Trophoblast cell (in vitro differentiated cells and primary cell): Measurements from ENCODE around the gene SIAH3.

ENCODE experiments used
- DNase-seq, 2 donors: peaks; one replicate each; pipeline ENCODE4 v3.0.0-alpha.2; 2016
- H2AFZ ChIP-seq: 2 replicates; pipeline ENCODE4 v1.6.1; 2013; ENCODE audit warnings: low read length, moderate library complexity, mild to moderate bottlenecking; ENCODE audit not compliant: insufficient read depth, poor library complexity
- H2AK5ac ChIP-seq: 2 replicates; pipeline ENCODE4 v1.6.1; 2013; ENCODE audit warnings: mild to moderate bottlenecking, low read length
- H2BK120ac ChIP-seq: 2 replicates; pipeline ENCODE4 v1.6.1; 2013; ENCODE audit warnings: low read length, mild to moderate bottlenecking, moderate library complexity; ENCODE audit not compliant: insufficient read depth, poor library complexity
- H2BK12ac ChIP-seq: 2 replicates; pipeline ENCODE4 v1.6.1; 2013; ENCODE audit warnings: mild to moderate bottlenecking, low read length, moderate library complexity
- H2BK5ac ChIP-seq: 2 replicates; pipeline ENCODE4 v1.6.1; 2013; ENCODE audit warnings: low read length, low read depth, moderate library complexity, mild to moderate bottlenecking; ENCODE audit not compliant: poor library complexity
- H3K14ac ChIP-seq: 2 replicates; pipeline ENCODE4 v1.6.1; 2013; ENCODE audit warnings: mild to moderate bottlenecking, low read length
- H3K18ac ChIP-seq: 2 replicates; pipeline ENCODE4 v1.6.1; 2013; ENCODE audit warnings: mild to moderate bottlenecking, low read length
- H3K23ac ChIP-seq: 2 replicates; pipeline ENCODE4 v1.6.1; 2013; ENCODE audit warnings: low read length
- H3K27ac ChIP-seq: 2 replicates; pipeline ENCODE4 v1.5.1; 2013; ENCODE audit warnings: low read depth, mild to moderate bottlenecking, inconsistent platforms, low read length, moderate library complexity
- H3K27me3 ChIP-seq: 2 replicates; pipeline ENCODE4 v1.6.1; 2013; ENCODE audit warnings: inconsistent platforms, mild to moderate bottlenecking, low read length, moderate library complexity; ENCODE audit not compliant: insufficient read depth
- H3K36me3 ChIP-seq, 2 experiments: 1 replicate in 1 of 2; 2 replicates in 1 of 2; pipeline ENCODE4 v1.6.1; 2013; ENCODE audit warnings: low read length in 2 of 2, mild to moderate bottlenecking in 2 of 2, moderate library complexity in 1 of 2; ENCODE audit not compliant: insufficient read depth in 2 of 2, control insufficient read depth in 1 of 2
- H3K4ac ChIP-seq: 2 replicates; pipeline ENCODE4 v1.6.1; 2013; ENCODE audit warnings: low read depth, mild to moderate bottlenecking, low read length, moderate library complexity
- H3K4me1 ChIP-seq, 2 experiments: 1 replicate in 1 of 2; 2 replicates in 1 of 2; pipeline ENCODE4 v1.6.1; 2013; ENCODE audit warnings: low read length in 2 of 2, mild to moderate bottlenecking in 2 of 2, moderate library complexity in 1 of 2; ENCODE audit not compliant: insufficient read depth in 2 of 2, control insufficient read depth in 1 of 2
- H3K4me2 ChIP-seq: 2 replicates; pipeline ENCODE4 v1.6.1; 2013; ENCODE audit warnings: inconsistent platforms, mild to moderate bottlenecking, low read length, moderate library complexity
- H3K4me3 ChIP-seq: 2 replicates; pipeline ENCODE4 v1.5.1; 2013; ENCODE audit warnings: mild to moderate bottlenecking, low read depth, low read length, inconsistent platforms
- H3K79me1 ChIP-seq: one replicate; pipeline ENCODE4 v1.6.1; 2013; ENCODE audit warnings: low read length
- H3K79me2 ChIP-seq: 2 replicates; pipeline ENCODE4 v1.6.1; 2013; ENCODE audit warnings: low read length, mild to moderate bottlenecking; ENCODE audit not compliant: control insufficient read depth, insufficient read depth, poor library complexity
- H3K9ac ChIP-seq: 2 replicates; pipeline ENCODE4 v1.6.1; 2013; ENCODE audit warnings: mild to moderate bottlenecking, low read length
- H3K9me3 ChIP-seq: 2 replicates; pipeline ENCODE4 v1.6.1; 2013; ENCODE audit warnings: low read depth, mild to moderate bottlenecking, control low read depth, inconsistent platforms, low read length; ENCODE audit not compliant: insufficient read depth
- H4K12ac ChIP-seq: 2 replicates; pipeline ENCODE4 v1.6.1; 2013; ENCODE audit warnings: low read depth, mild to moderate bottlenecking, low read length, moderate library complexity
- H4K8ac ChIP-seq: 2 replicates; pipeline ENCODE4 v1.6.1; 2013; ENCODE audit warnings: low read depth, mild to moderate bottlenecking, low read length, moderate library complexity
- H4K91ac ChIP-seq: one replicate; pipeline ENCODE4 v1.6.1; 2013; ENCODE audit warnings: low read depth, mild to moderate bottlenecking, low read length, moderate library complexity
- WGBS: extraction: QIAGEN DNeasy Blood & Tissue Kit; methylation state at CpG from one replicate; pipeline ENCODE4 v1.1.7; 2013; ENCODE audit warnings: missing lambda C conversion rate; ENCODE audit not compliant: insufficient read length, insufficient coverage; ENCODE audit errors: extremely low coverage; 5-methylcytosine and 5-hydroxymethylcytosine counted together

The SIAH3 gene

DNA sequence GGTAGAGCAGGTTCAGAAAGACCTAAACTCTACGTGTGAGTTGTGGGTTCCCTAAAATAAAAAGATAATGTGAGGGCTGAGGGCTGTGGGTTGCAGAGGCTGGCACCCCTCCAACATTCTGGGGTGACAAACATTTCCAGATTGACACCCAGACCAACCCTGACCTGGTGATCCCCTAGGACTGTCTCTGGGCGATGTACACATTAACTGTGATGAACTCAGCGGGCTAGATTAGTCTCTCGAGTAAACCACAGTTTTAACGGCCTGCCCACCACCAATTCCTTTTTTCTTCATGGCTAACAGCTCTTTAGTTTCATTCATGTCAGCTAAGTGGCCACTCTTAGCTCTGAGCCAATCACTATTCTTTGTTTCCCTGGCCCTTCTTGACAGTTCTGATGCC is 24.8 kb downstream of the SIAH3 start:
- Histone ChIP-seq H4K91ac (no peak overlapping the region), H3K23ac (no peak overlapping the region), H3K9ac (no peak overlapping the region), H2AFZ (no peak overlapping the region), H3K27ac (no peak overlapping the region), H3K79me1 (no peaks in the 10 kb centered on the region), H3K14ac (no peak overlapping the region), H3K79me2 (no peaks in the 10 kb centered on the region), H3K18ac (no peak overlapping the region), H3K9me3 (no peaks in the 10 kb centered on the region), H3K27me3 (no peaks in the 10 kb centered on the region), H4K8ac (no peak overlapping the region), H2AK5ac (no peak overlapping the region), H3K4me2 (no peak overlapping the region), H3K4ac (no peak overlapping the region), H4K12ac (no peak overlapping the region), H3K4me1 (no peaks in the 10 kb centered on the region), H3K36me3 (no peaks in the 10 kb centered on the region), H2BK5ac (no peak overlapping the region), H2BK120ac (no peak overlapping the region), H3K4me3 (no peak overlapping the region), H2BK12ac (no peak overlapping the region)
- DNase-seq: no peak
- no CpG with 5 or more reads among the region's 5 CpGs for WGBS

GRCh38 chr13:45825387-45825650 is 26.2 kb downstream of the SIAH3 start:
- Histone ChIP-seq H3K79me1 (no peaks in the 10 kb centered on the region), H2BK5ac (no peak overlapping the region), H3K4me1 (no peaks in the 10 kb centered on the region), H3K4ac (no peak overlapping the region), H4K8ac (no peak overlapping the region), H2BK12ac (no peak overlapping the region), H3K18ac (no peak overlapping the region), H2AFZ (no peak overlapping the region), H4K91ac (no peak overlapping the region), H3K36me3 (no peaks in the 10 kb centered on the region), H3K9ac (no peak overlapping the region), H3K27ac (no peak overlapping the region), H3K4me2 (no peak overlapping the region), H3K27me3 (no peaks in the 10 kb centered on the region), H2AK5ac (no peak overlapping the region), H3K79me2 (no peaks in the 10 kb centered on the region), H3K23ac (no peak overlapping the region), H3K4me3 (no peak overlapping the region), H3K14ac (no peak overlapping the region), H2BK120ac (no peak overlapping the region), H3K9me3 (no peaks in the 10 kb centered on the region), H4K12ac (no peak overlapping the region)
- DNase-seq: no peak
- no CpG with 5 or more reads among the region's 4 CpGs for WGBS

- no peak overlapping the region for H2AFZ ChIP-seq
- H3K27me3 ChIP-seq: no peaks in the 10 kb centered on the region
- H3K36me3 ChIP-seq: no peaks in the 10 kb centered on the region
Measured at GRCh38 chr13:45823583-45823982, 28.0 kb downstream of the SIAH3 start.

DNA sequence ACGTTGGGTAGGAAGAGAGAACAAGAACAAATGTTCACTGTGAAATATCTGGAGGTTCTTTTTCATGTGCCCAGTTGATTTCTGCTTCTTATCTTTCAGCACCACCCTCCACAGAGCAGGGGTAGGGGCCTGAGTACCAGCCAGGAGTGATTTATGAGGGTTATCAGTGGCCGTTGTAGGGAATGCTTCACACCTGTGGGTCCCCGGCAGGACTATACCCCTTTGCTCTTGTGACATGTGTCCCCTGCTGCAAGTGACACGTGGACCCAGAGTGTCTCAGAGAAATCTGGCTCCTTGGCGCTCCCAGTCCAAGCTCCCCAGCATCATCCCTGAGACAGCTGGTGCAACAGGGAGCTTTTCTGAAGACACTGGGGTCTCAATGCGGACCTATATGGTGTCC is 29.7 kb downstream of the SIAH3 start:
- Histone ChIP-seq H4K12ac (no peak overlapping the region), H4K91ac (no peak overlapping the region), H2AFZ (no peak overlapping the region), H3K4me3 (no peak overlapping the region), H3K14ac (no peak overlapping the region), H2BK120ac (no peak overlapping the region), H3K27me3 (no peaks in the 10 kb centered on the region), H3K79me2 (no peaks in the 10 kb centered on the region), H2BK5ac (no peak overlapping the region), H3K23ac (no peak overlapping the region), H3K4me1 (no peaks in the 10 kb centered on the region), H3K9me3 (no peaks in the 10 kb centered on the region), H3K4me2 (no peak overlapping the region), H3K4ac (no peak overlapping the region), H2BK12ac (no peak overlapping the region), H3K18ac (no peak overlapping the region), H3K79me1 (no peaks in the 10 kb centered on the region), H3K9ac (no peak overlapping the region), H3K36me3 (no peaks in the 10 kb centered on the region), H4K8ac (no peak overlapping the region), H3K27ac (no peak overlapping the region), H2AK5ac (no peak overlapping the region)
- no CpG with 5 or more reads among the region's 6 CpGs for WGBS
- no peak for DNase-seq

More at GRCh38 chr13:45823583-45823982, 28.0 kb downstream of the SIAH3 start:
- no peak overlapping the region for H2AK5ac ChIP-seq
- H3K4me2 ChIP-seq: no peak overlapping the region
- H2BK5ac ChIP-seq: no peak overlapping the region
- H3K4me1 ChIP-seq: no peaks in the 10 kb centered on the region
- H3K79me2 ChIP-seq: no peaks in the 10 kb centered on the region
- H3K4me3 ChIP-seq: no peak overlapping the region
- H3K23ac ChIP-seq: no peak overlapping the region
- H3K9me3 ChIP-seq: no peaks in the 10 kb centered on the region
- H3K79me1 ChIP-seq: no peaks in the 10 kb centered on the region
- no peak overlapping the region for H3K9ac ChIP-seq
- H3K27ac ChIP-seq: no peak overlapping the region
- H2BK120ac ChIP-seq: no peak overlapping the region
- H4K8ac ChIP-seq: no peak overlapping the region
- H3K14ac ChIP-seq: no peak overlapping the region
- no peak overlapping the region for H3K18ac ChIP-seq
- H4K91ac ChIP-seq: no peak overlapping the region
- H2BK12ac ChIP-seq: no peak overlapping the region
- no peak overlapping the region for H3K4ac ChIP-seq
- H4K12ac ChIP-seq: no peak overlapping the region
- DNase-seq: no peak
